Testis (tissue), 2 donors: ENCODE measurements around the gene HEPHL1.

Source experiments
- CTCF ChIP-seq, 3 experiments: fragments of 450-650 bp in 2 of 3; fragments of 200-600 bp in 1 of 3; sonication (generic) in 1 of 3; IDR thresholded peaks; one replicate each; pipeline ENCODE4 v1.5.1; 2016 to 2019; ENCODE audit warnings: antibody characterized with exemption in 3 of 3, mild to moderate bottlenecking in 2 of 3, moderate library complexity in 1 of 3
- POLR2A ChIP-seq: fragments of 450-650 bp; IDR thresholded peaks from one replicate; pipeline ENCODE4 v1.6.1; 2017; ENCODE audit warnings: antibody characterized with exemption, mild to moderate bottlenecking, moderate library complexity

GRCh38 chr11:94090401-94090800 lies 69.2 kb downstream of the HEPHL1 start:
- TF ChIP-seq POLR2A = no peak
- no peak for TF ChIP-seq CTCF (IDR thresholded peaks at IDR 0.05)
